NAMALWA (cell line): ENCODE results near the gene PLB1.

Source experiments
- DNase-seq: peaks from one replicate; pipeline ENCODE4 v3.0.0-alpha.2; 2015; ENCODE audit warnings: low spot score

Gene PLB1

GRCh38 chr2:28506112-28506910 is 10.5 kb downstream of the PLB1 start:
- no peak for DNase-seq

GRCh38 chr2:28507796-28508764 is 12.2 kb downstream of the PLB1 start:
- no peak for DNase-seq

GRCh38 chr2:28509361-28509760 is 13.5 kb downstream of the PLB1 start:
- no peak for DNase-seq

- DNase-seq, result no peak
These were observed 14.3 kb downstream of the PLB1 start for GRCh38 chr2:28510184-28510583.

GRCh38 chr2:28511871-28512606 is 16.2 kb downstream of the PLB1 start:
- no peak for DNase-seq

- no peak for DNase-seq
These were observed 16.7 kb downstream of the PLB1 start for GRCh38 chr2:28512607-28512965.

- DNase-seq, result no peak
These were observed 17.2 kb downstream of the PLB1 start for GRCh38 chr2:28513097-28513496.

- DNase-seq, result no peak
These were observed 19.4 kb downstream of the PLB1 start for GRCh38 chr2:28515176-28515751.

GRCh38 chr2:28516430-28516829 is 20.6 kb downstream of the PLB1 start:
- no peak for DNase-seq

- DNase-seq, result no peak
These were observed 21.1 kb downstream of the PLB1 start for GRCh38 chr2:28516950-28517349.

- DNase-seq, result no peak
These were observed 25.8 kb downstream of the PLB1 start for GRCh38 chr2:28521663-28522062.

GRCh38 chr2:28522481-28522880 is 26.6 kb downstream of the PLB1 start:
- DNase-seq, result no peak

GRCh38 chr2:28523902-28524301 is 28.0 kb downstream of the PLB1 start:
- DNase-seq, result peak; percentile 9

GRCh38 chr2:28525481-28525880 is 29.6 kb downstream of the PLB1 start:
- no peak for DNase-seq

GRCh38 chr2:28526527-28527132 is 30.8 kb downstream of the PLB1 start:
- DNase-seq, result no peak

GRCh38 chr2:28527196-28527595 is 31.3 kb downstream of the PLB1 start:
- DNase-seq, result no peak

GRCh38 chr2:28528206-28528605 is 32.3 kb downstream of the PLB1 start:
- no peak for DNase-seq

GRCh38 chr2:28530782-28531181 is 34.9 kb downstream of the PLB1 start:
- no peak for DNase-seq

- no peak for DNase-seq
These were observed 36.5 kb downstream of the PLB1 start for GRCh38 chr2:28532399-28532798.

GRCh38 chr2:28533044-28533680 is 37.3 kb downstream of the PLB1 start:
- no peak for DNase-seq

GRCh38 chr2:28534817-28535216 is 39.0 kb downstream of the PLB1 start:
- DNase-seq, result no peak
